Endothelial cell of umbilical vein (primary cell): ENCODE results near the gene CCDC167. TPM values are rescaled to one million over a fixed set of nuclear protein-coding genes. Genes with fewer than 3 reads are reported as not detected.

ENCODE experiments used
- BruUV-seq: library from RNA; stranded (reverse); fragments of 400-500 nt; replicated peaks from 2 replicates; lab custom pipeline; 2021; lab: Mats Ljungman, UMichigan
- CTCF ChIA-PET: fragments of 300-600, 350-600 bp; sonication (Branson Sonifier 250); formaldehyde crosslinking; loops from one replicate; lab custom pipeline; 2021; ENCODE audit warnings: antibody characterized with exemption, inconsistent platforms; lab: Charles Lee
- POLR2A ChIA-PET: fragments of 300-600, 350-600 bp; sonication (Branson Sonifier 250); formaldehyde crosslinking; loops from one replicate; lab custom pipeline; 2021; ENCODE audit warnings: antibody characterized with exemption, inconsistent platforms; lab: Charles Lee
- DNase-seq: peaks from one replicate; pipeline ENCODE4 v3.0.0-alpha.2; 2011; ENCODE audit warnings: low read depth, low spot score
- FAIRE-seq: peaks from 2 replicates; lab custom pipeline; 2011; peaks lifted over from hg19 to GRCh38; lab: Jason Lieb, UNC
- H2AFZ ChIP-seq: 2 replicates; pipeline ENCODE4 v1.6.0; 2012; ENCODE audit warnings: low read depth, low read length, control low read depth, inconsistent platforms
- H3K27ac ChIP-seq: 2 replicates; pipeline ENCODE4 v1.5.1; 2011; ENCODE audit warnings: low read depth, mild to moderate bottlenecking, control low read depth, low read length, moderate library complexity; ENCODE audit not compliant: insufficient read depth
- H3K27me3 ChIP-seq, 2 experiments: 2 replicates each; pipeline versions ENCODE4 v1.6.0 to v1.6.1; 2011; ENCODE audit warnings: low read length in 2 of 2, mixed read lengths in 1 of 2; ENCODE audit not compliant: control insufficient read depth in 2 of 2, insufficient read depth in 2 of 2
- H3K36me3 ChIP-seq, 2 experiments: 2 replicates in 1 of 2; 3 replicates in 1 of 2; pipeline ENCODE4 v1.5.1; 2011; ENCODE audit warnings: low read length in 2 of 2, mild to moderate bottlenecking in 1 of 2, moderate library complexity in 1 of 2; ENCODE audit not compliant: control insufficient read depth in 2 of 2, insufficient read depth in 2 of 2; ENCODE audit errors: extremely low read depth in 1 of 2
- H3K4me1 ChIP-seq: 3 replicates; pipeline ENCODE4 v1.5.1; 2011; ENCODE audit warnings: mild to moderate bottlenecking, low read length; ENCODE audit not compliant: control insufficient read depth, insufficient read depth; ENCODE audit errors: extremely low read depth
- H3K4me2 ChIP-seq: 2 replicates; pipeline ENCODE4 v1.6.1; 2011; ENCODE audit warnings: low read length, control low read depth, mixed read lengths; ENCODE audit not compliant: insufficient read depth
- H3K4me3 ChIP-seq, 3 experiments: fragments of 200-600 bp in 1 of 3; sonication (generic), shearing (Covaris generic) in 1 of 3; replicated peaks in 1 of 3; 2 replicates each; pipeline ENCODE4 v1.5.1; 2011 to 2016; ENCODE audit warnings: control low read depth in 3 of 3, low read length in 3 of 3, mild to moderate bottlenecking in 2 of 3, inconsistent platforms in 1 of 3, low read depth in 1 of 3, moderate library complexity in 1 of 3; ENCODE audit not compliant: insufficient read depth in 1 of 3
- H3K79me2 ChIP-seq: 2 replicates; pipeline ENCODE4 v1.6.0; 2012; ENCODE audit warnings: low read length, inconsistent platforms; ENCODE audit not compliant: control insufficient read depth, insufficient read depth
- H3K9ac ChIP-seq: replicated peaks from 2 replicates; pipeline ENCODE3; 2011; ENCODE audit warnings: low read length, control low read depth; ENCODE audit not compliant: insufficient read depth; ENCODE audit errors: extremely low read depth
- H3K9me1 ChIP-seq: replicated peaks from 3 replicates; pipeline ENCODE4 v1.6.0; 2011; ENCODE audit warnings: mild to moderate bottlenecking, low read length; ENCODE audit not compliant: control insufficient read depth, insufficient read depth; ENCODE audit errors: extremely low read depth
- H3K9me3 ChIP-seq: replicated peaks from 2 replicates; pipeline ENCODE4 v1.5.1; 2012; ENCODE audit warnings: low read length, inconsistent platforms; ENCODE audit not compliant: control insufficient read depth, insufficient read depth
- H4K20me1 ChIP-seq: replicated peaks from 2 replicates; pipeline ENCODE3; 2011; ENCODE audit warnings: mild to moderate bottlenecking, low read length; ENCODE audit not compliant: control insufficient read depth, insufficient read depth; ENCODE audit errors: extremely low read depth
- MYC ChIP-seq: IDR thresholded peaks from one replicate; pipeline ENCODE4 v1.6.1; 2011; ENCODE audit warnings: mild to moderate bottlenecking, low read depth, low read length
- POLR2AphosphoS5 ChIP-seq: IDR thresholded peaks from 2 replicates; pipeline ENCODE4 v1.6.1; 2012; ENCODE audit warnings: low read depth, mild to moderate bottlenecking, control low read depth, low read length, moderate library complexity; ENCODE audit not compliant: insufficient read depth
- dilution Hi-C: fragments of 300-500 bp; cut with MboI; formaldehyde crosslinking; loops from one replicate; pipeline ENCODE4 v1.15.0; 2019; ENCODE audit warnings: low sequenced_read_pairs; ENCODE audit not compliant: extremely low pct_ligation_motif_present
- intact Hi-C: fragments of 100-400 bp; cut with micrococcal nuclease; formaldehyde crosslinking; loops from one replicate; pipeline ENCODE4 v1.10.0; 2022
- polyA plus RNA-seq, 4 experiments: library from polyadenylated mRNA; depleted of rRNA in 3 of 4; stranded (reverse) in 3 of 4; unstranded in 1 of 4; fragments of >200 nt; gene quantifications; 2 replicates each; pipeline versions ENCODE4 v1.2.1 to v1.2.3, GENCODE V29; 2011 to 2012; ENCODE audit warnings: missing spikeins in 1 of 4
- total RNA-seq: library from RNA; stranded (reverse); gene quantifications from 2 replicates; pipeline ENCODE4 v1.2.3, GENCODE V29; 2021
- TF ChIP-seq, protein P1 (sequence below), 2 donors: IDR thresholded peaks; 1 replicate in 1 of 2; 2 replicates in 1 of 2; pipeline ENCODE4 v1.5.1; 2011; ENCODE audit warnings: low read length in 2 of 2, mild to moderate bottlenecking in 2 of 2, moderate library complexity in 2 of 2, control low read depth in 1 of 2, inconsistent platforms in 1 of 2, low read depth in 1 of 2; ENCODE audit not compliant: insufficient read depth in 1 of 2; ENCODE audit errors: extremely low read depth in 1 of 2

The CCDC167 gene
- total and polyA plus RNA-seq, 2 donors (not counting 3 experiments of a cell fraction or from before 2014, with no cell fraction given), result 46.6 to 105 TPM

DNA sequence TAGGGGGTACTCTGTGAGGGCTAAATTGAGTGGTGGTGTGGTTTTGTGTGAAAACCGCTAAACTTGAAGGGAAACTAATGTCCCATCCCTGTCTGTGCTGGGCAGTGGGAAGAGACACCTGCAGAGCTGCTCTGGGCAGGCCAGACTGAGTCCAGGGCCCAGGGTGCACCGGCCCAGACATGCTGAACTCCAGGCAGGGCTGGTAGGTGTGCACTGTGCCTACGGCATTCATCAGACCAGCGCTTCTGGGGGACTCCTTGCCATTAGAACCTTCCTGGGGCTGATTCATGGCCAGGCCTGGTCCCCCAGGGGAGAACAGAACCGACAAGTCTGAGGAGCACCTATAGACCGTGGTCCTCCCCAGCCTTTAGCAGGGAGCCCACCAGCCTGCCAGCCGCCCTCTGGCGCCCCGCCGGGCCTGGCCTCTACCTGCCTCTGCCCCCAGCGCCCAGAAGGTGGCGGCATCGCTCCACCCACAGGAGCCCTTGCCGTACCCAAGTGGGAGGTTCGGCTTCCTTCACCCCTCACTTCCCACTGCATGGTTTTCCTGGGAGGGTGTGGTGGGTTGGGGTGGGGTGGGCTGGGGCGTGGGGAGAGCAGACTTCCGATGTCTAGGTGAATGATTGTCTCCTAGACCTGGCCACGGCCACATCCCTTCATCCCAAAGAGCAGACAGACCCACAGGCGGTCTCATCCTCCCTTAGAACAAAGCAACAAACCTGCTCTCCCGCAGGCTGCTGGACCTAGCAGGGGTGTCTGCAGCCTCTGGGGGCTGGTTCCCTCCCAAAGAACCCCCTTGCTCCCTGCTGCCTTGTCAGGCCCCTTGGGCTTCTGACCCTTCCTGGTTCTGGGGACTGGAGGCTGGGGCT, 15.5 kb downstream of the CCDC167 start:
- H3K4me2 ChIP-seq, result no peak overlapping the region
- no peak overlapping the region for H3K9ac ChIP-seq
- ChIA-PET POLR2A (no interaction called here), CTCF (interaction anchor here (0.7 to 2.2 kb wide), 10 partner anchors 16 to 208 kb away, joined by 3 to 25 read pairs (median 5); partner anchors contain the start of gene CCDC167)
- intact Hi-C loops, result loop anchor here (1.0 to 5.0 kb wide), 4 partner anchors 82 to 208 kb away; no protein-coding TSS in a partner anchor
- no peaks in the 10 kb centered on the region for H4K20me1 ChIP-seq
- peaks cover 0 to 16% of the 10 kb centered on the region in 2 experiments for H3K36me3 ChIP-seq
- dilution Hi-C loops, result no loop called here
- H3K79me2 ChIP-seq, result no peaks in the 10 kb centered on the region
- no peaks in the 10 kb centered on the region for H3K9me3 ChIP-seq
- peak; percentile 33 for DNase-seq
- no peak for TF ChIP-seq POLR2AphosphoS5
- TF ChIP-seq, protein P1, sequence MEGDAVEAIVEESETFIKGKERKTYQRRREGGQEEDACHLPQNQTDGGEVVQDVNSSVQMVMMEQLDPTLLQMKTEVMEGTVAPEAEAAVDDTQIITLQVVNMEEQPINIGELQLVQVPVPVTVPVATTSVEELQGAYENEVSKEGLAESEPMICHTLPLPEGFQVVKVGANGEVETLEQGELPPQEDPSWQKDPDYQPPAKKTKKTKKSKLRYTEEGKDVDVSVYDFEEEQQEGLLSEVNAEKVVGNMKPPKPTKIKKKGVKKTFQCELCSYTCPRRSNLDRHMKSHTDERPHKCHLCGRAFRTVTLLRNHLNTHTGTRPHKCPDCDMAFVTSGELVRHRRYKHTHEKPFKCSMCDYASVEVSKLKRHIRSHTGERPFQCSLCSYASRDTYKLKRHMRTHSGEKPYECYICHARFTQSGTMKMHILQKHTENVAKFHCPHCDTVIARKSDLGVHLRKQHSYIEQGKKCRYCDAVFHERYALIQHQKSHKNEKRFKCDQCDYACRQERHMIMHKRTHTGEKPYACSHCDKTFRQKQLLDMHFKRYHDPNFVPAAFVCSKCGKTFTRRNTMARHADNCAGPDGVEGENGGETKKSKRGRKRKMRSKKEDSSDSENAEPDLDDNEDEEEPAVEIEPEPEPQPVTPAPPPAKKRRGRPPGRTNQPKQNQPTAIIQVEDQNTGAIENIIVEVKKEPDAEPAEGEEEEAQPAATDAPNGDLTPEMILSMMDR (IDR thresholded peaks at IDR 0.05; ENCODE audit: extremely low read depth in 1 of 2, insufficient read depth in 1 of 2, low read depth in 1 of 2, low read length in 2 of 2), result peak; percentile 65 to 91
- no peak for TF ChIP-seq MYC
- H3K4me1 ChIP-seq, result no peaks in the 10 kb centered on the region
- H3K9me1 ChIP-seq, result no peaks in the 10 kb centered on the region
- no TSS peak for BruUV-seq
- H3K4me3 ChIP-seq, result no peak overlapping the region
- no peak for FAIRE-seq
- no peaks in the 10 kb centered on the region for H3K27me3 ChIP-seq
- H2AFZ ChIP-seq, result no peak overlapping the region
- no peak overlapping the region for H3K27ac ChIP-seq
